Renal cortical epithelial cell (primary cell): ENCODE data around the gene APCDD1L. TPM values are rescaled to one million over a fixed set of nuclear protein-coding genes. Genes with fewer than 3 reads are reported as not detected.
A peak's percentile ranks its signal among the peaks of the same experiment; 100 is the strongest.

Experiments
- DNase-seq: peaks from one replicate; pipeline ENCODE4 v3.0.0-alpha.2; 2011; ENCODE audit warnings: low read depth
- total RNA-seq: library from RNA; depleted of rRNA; stranded (reverse); fragments of >200 nt; gene quantifications from 2 replicates; pipeline ENCODE4 v1.2.3, GENCODE V29; 2014

APCDD1L gene
- total RNA-seq, 1 donor from 2014 or later: 13.7 TPM

DNA sequence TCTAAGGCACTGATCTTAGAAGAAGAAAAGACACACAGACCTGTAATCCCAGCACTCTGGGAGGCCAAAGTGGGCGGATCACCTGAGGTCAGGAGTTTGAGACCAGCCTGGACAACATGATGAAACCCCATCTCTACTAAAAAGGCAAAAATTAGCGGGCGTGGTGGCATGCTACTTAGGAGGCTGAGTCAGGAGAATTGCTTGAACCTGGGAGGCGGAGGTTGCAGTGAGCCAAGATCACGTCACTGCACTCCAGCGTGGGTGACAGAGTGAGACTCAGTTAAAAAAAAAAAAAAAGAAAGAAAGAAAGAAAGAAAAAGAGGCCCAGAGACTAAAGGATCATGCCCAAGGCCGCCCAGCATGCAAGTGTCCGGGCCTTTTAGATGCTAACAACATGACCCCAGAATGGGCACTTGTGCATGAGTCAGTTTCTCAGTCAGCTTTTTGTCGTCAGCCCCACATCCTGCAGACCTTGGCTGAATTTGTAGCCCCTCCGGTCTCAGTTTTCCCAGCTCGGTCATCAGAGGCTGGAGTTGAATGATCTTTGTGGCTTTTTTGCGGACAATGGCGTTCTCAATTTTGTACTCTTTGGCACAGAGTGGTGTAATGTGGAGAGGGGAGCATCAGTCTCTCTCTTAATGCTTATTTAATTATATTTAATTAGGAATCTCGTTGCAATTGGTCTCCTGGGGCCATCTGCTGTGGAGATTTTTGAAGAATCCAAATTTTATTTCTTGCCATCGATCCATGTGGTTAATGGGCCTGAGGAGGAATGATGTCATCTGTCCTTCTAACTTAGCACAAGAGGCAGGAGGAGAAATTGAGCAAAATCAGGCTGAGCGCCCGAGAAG is 30.6 kb upstream of the APCDD1L start:
- no peak for DNase-seq

DNA sequence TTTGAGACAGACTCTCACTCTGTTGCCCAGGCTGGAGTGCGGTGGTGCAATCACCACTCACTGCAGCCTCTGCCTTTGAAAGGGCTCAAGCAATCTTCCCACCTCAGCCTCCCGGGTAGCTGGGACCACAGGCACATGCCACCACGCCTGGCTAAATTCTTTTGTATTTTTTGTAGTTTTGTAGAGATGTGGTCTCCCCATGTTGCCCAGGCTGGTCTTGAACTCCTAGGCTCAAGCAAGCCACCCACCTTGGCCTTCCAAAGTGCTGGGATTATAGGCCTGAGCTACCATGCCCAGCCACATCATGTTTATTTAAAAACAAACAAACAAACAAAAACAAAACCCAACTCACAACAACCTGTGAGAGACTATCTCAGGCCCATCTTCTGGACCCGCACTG is 29.7 kb upstream of the APCDD1L start:
- DNase-seq: no peak

DNA sequence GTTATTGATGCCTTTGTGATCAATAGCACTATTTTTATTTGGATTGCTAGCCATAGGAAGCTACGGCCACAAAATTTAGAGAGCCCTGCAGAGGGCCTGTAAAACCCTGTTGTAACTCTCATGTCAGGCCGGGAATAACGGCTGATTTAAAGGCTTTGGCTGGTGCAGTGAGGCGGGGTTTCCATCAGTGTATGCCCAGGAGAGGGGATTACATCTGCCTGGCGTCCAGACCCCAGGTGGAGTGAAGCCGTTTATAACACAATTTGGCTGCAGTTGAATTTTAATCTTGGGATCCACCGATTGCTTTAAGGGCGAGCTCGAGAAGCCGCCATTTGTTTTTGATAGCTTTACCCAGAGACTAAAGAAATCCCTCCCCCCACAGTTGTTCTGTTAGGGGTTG is 29.1 kb upstream of the APCDD1L start:
- no peak for DNase-seq

DNA sequence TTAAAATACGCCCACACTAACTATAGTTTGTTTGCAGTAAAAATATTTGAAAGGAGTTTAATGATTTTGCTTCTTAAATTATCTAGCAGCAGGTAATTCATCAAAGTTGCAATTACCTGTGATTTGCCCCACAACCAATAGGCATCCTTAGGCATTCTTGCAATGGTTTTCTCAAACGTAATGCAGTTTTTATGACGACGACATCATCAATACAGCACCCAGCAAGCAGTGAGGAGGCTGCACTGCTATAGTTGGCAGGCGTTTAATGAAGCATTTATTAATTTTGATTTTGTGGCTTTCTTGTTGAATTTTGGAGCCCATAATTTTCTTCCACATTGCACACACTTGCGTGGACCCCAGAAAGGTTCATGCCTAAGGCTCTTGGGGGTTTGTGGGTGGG is 28.1 kb upstream of the APCDD1L start:
- DNase-seq: no peak

DNA sequence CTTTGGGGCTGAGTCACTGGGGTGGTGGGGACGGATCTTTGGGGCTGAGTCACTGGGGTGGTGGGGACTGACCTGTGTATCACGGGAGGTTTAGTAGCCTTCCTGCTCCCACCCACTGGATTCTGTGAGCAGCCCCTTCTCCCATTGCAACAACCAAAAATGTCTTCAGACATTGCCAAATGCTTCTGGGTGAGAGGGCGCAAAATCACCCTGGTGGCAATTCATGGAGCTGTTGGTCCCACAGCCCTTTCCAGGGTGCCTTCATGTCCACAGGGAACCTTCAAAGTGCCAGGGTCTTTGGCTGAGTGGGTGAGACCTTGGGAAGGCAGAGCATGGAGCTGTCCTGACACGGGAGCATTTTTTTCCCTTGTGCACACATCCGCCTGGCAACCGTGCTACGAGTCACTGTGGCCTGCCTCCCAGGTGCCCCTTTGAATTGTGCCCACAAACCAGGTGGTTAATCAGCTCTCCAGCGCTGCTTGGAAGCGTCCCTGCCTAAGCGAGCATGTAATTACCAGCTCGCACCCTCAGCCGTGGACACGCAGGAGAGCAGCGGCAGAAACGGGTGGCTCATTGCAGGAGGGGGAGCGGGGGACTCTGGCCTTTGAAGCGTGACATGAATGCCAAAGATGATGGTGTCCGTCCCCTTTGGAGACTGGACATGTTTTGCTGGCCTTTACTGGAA is 27.4 kb upstream of the APCDD1L start:
- peak; percentile 61 for DNase-seq

DNA sequence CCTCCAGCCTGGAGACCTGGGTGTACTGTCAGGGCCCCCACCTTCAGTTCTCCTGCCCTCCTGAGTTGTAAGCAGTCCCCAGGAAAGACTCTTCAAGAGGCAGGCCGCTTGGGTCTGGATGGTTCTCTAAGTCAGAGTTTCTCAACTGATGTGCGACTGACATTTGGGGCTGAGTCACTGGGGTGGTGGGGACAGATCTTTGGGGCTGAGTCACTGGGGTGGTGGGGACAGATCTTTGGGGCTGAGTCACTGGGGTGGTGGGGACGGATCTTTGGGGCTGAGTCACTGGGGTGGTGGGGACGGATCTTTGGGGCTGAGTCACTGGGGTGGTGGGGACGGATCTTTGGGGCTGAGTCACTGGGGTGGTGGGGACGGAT is 26.8 kb upstream of the APCDD1L start:
- DNase-seq: peak; percentile 63

DNA sequence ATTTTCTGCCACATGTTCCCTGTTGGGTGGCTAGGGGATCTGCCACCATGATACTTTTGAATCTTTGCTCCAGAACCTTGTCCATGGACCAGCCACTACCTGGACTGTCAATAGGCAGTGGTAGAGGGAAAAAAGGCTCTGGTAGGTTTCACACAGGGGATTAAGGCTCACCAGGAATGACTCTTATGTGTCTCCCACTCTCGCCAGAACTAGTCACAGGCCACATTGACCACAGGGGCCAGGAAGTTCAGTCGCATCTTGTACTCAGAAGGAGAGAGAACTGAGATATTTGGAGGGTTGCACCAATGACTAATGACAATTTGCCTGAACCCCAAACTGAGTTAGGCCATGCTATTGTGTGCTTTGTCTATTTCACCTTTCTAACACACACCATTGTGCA is 23.6 kb upstream of the APCDD1L start:
- DNase-seq: peak; percentile 6

DNA sequence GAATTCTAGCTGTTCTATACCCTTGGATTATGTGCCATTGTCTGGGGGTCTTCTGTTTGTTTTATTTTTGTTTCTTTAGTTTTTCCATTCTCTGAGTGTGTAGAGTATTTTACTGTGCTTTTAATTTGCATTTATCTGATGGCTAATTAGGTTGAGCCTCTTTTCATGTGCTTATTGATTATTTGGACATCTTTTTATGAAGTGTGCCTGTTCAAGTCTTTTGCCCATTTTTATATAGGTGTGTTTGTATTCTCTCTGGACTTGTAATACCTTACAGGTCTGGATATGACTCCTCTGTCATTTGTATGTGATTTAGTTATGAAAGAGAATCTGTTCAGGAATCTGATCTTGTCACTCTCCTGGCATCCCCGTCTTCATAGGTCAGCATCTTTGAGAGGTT is 22.6 kb upstream of the APCDD1L start:
- no peak for DNase-seq

DNA sequence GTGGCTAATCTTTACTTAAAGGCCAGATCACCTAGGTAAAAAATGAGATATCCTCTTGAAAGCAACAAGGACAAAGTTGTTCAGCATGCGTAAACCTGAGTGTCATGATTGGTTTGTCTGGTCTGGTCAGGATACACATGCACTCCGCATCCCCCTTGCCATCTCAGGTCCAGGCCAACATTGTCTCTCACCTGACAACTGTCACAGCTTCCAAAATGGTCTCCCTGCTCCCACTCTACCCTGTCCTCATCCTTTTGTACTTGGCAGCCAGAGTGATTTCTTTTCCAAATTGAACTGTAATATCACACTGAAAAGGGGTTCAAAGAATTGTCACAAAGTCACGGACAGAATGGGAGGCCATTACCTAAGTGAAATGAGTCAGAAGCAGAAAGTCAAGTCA is 21.1 kb upstream of the APCDD1L start:
- no peak for DNase-seq

DNA sequence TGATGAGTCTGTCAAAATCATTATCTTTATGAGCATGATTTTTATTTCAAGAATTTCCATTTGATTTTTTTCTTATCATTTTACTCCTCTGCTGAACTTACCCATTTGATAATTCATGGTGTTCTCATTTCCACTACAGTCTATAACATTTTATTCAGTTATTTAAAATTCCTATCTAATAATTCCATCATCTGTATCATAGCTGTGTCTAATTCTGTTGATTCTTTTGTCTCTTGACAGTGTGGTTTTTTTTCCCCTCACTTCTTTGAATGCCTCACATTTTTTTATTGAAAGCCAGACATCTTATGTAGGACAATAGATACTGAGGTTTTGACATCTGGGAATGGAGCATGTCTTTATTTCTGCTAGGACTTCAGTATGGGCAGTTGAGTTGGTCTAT is 16.5 kb upstream of the APCDD1L start:
- no peak for DNase-seq

DNA sequence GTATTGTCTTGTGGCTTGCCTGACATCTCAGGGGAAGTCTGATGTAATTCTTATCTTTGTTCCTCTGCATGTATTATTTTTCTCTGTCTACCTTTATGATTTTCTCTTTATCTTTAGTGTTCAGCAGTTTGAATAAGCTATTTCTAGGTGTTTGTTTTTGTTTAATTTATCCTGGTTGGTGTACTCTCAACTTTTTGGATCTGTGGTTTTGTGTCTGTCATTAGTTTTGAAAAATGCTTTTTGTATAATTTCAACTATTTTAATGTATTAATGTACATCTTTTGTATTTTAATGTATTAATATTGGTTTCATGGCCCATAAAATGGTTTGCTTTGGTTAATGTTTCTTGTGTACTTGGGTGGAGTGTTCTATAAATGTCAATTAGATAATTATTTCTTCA is 15.9 kb upstream of the APCDD1L start:
- DNase-seq: no peak

DNA sequence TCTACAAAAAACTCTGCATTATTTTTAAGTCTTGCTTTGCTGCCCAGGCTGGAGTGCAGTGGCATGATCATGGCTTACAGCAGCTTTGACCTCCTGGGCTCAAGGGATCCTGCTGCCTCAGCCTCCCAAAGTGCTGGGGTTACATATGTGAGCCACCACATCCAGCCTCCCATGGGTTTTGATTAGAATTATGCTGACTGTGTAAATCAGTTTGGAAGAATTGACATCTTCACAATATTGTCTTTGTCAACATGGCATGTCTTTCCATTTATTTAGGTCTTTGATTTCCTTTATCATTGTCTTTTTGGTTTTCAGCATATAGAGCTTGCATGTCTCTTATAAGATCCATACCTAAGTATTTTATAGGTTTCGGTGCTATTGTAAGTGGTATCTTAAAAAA is 13.2 kb upstream of the APCDD1L start:
- DNase-seq: no peak

DNA sequence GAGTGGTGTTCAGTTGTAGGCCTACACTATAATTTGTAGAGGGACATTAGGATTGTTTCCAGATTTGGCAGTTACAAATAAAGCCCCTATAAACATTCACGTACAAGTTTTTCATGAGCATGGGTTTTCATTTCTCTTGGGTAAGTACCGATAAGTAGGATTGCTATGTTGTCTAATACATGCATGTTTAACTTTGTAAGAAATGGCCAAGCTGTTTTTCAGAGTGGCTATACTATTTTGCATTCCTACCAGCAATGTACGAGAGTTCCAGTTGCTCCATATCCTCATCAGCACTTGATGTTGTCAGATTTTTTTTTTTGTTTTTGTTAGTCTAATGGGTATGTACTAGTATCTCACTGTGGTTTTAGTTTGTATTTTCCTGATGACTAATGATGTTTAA is 11.2 kb upstream of the APCDD1L start:
- no peak for DNase-seq

DNA sequence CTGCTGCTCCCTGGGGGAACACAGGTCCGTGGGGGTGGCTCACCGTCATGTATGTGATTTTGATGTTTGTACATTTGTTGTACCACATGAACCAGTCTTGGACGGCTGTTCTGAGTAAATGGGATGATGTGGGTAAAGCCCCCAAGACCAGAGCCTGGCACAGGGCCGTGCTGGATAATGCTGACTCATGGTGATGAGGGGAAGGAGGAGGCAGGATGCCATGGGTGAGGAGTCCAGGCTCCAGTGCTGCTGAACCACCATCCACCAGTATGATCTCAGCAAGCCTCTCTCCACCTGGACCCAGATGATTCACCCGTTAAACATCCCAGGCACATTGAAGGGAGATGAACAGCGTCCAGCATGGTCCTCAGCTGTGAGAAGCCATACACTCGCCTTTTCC is 9.6 kb upstream of the APCDD1L start:
- DNase-seq: peak; percentile 68

DNA sequence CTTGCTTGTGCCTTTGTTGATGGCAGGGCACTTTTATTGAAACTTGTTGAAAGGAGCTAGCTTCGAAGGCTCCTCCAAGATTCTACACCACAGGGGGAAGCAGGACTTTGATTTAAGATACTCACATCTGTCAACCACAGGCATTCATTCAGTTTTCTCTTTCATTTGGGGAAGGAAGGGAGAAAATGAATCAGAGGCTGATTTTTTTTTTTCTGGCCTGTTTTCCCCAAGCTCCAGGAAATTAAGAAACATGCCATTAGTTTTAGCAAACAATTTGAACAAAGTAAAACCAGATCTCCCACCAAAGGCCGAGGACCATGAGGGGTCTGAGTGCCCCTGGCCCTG is 8.7 kb upstream of the APCDD1L start:
- peak; percentile 16 for DNase-seq

DNA sequence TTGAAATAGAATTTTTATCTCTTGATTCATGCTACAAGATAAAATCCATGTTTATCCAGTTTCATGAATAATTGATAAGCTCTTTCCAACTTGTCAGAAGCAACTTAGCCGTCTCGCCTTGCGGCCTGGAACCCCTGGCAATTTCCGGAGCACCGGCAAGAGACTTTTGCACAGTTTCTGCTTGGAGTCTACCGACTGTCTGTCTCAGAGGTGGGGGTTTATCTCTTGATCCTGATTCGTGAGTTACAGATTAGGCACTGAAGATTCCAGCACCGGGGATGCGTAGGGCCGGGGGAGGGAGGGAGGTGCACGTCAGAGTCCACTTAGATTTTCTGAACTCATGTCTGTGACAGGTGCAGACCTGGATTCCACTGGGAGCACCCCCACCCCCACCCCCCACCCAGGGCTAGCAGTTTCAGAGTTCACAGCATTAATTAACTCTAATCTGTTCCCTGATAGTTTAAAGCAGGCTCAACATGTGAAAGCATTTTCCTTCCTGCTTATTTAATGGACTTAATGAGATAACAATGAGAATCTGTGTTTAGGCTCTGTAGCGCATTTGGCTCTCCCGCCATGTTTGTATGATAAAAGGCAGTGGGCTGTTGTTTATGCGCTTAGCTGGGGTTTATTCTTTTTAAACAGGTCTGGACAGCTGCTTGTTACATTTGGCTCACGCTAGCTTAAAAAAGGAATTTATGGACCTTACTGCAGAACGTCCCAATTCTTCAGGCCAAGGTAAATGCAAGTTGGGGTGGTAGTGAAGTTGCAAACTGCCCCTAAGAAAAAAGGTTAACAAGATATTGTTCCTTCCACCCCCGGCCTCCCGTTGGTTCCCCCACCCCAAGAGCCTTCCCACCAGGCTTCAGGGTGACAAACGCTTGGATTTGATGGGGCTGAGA is 8.1 kb upstream of the APCDD1L start:
- DNase-seq: peak; percentile 26

DNA sequence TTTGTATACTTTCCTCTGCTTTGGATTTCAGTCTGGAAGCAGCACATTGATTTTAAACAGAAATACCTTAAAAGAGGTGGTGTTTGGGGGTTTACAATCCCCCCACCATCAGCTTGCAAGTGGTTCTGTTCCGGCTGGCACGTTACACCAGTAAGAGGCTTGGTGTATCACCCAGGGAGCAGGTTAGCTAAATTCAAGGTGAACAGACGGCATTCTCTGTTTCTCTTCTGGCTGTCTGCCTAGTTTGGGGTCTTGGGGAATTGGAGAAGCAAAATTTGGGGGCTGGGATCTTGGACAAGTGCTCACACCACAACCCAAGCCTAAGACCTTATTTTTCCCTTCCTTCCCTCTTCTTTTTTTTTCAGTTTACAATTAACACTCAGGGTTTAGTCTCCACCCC is 7.5 kb upstream of the APCDD1L start:
- DNase-seq: no peak

DNA sequence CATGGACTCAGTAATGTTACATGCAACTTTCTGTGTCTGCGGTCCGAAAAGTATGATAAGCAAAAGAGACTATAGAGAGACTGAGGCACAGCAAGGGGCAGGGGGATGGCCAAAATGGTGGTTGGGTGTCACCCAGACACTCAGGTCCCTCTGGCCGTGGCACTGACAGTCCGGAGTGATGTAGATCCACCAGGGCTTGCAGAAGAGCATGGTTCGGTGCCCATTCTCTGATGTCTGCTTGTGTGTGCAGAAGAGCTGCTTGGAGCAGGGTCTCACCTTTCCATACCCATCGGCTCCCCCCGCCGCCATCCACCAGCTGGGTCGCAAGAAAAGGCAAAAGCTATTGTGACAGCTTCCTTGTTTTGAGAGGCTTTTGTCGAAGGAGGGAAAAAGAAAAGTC is 6.6 kb upstream of the APCDD1L start:
- DNase-seq: no peak

DNA sequence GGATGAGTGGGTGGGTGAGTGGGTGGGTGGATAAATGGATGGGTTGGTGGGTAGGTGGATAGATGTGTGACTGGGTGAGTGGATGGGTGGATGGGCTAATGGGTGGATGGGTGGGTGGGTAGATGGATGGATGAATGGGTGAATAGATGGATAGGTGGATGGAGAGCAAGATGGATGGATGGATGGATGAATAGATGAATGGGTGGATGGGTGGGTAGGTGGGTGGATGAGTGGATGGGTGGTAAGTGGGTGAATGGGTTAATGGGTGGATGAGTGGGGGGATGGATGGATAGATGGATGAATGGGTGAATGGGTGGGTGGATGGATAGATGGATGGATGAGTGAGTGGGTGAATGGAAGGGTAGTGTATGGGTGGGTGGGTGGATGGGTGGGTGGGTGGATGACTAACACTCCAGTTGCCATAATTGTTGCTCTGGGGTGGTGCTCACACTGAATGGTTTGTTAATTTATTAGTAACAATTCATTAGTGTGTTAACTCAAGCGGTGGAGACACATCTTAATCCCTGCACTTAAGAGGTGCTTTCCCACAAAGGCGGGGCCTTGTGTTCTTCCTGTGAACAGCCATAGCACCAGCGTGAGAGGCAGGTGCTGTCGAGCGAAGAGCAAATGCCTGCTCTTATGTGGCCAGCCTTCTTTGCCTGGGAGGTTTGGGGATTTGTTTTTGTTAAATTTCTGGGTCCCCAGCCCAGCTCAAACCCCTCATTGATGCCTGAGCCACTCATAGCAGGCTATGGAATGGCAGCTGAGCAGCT is 4.9 kb upstream of the APCDD1L start:
- peak; percentile 39 for DNase-seq

DNA sequence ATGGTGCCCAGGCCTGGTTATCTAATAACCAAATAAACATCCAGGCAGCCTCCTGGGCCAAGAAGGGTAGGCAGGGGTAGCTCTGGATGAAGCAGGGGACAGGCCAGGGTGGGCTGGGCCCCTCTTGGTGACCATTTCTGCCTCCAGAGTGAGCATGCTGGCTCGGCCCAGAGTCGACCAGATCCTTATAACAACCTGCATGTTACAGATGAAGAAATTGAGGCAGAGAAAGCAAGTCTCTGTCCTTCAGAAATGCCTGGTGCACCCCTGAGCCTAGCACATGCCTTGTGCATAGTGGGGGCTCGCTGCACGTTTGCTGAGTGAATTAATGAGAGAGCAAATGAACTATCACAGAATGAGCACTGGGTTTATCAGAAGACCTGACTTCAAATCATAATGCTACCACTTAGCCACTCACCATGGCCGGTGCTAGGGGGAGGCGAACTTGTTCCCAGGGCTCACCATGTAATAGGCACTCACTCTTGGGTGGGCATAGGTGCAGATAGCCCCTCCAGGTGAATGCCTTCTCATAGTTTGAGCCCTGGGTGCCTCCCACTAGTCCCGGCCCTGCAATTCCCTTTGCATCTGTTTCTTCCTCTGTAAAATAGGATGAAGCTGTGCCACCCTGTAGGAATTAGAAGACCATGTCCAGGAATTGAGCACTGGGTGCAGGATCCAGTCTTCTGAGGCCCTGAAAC is 3.8 kb upstream of the APCDD1L start:
- DNase-seq: no peak

DNA sequence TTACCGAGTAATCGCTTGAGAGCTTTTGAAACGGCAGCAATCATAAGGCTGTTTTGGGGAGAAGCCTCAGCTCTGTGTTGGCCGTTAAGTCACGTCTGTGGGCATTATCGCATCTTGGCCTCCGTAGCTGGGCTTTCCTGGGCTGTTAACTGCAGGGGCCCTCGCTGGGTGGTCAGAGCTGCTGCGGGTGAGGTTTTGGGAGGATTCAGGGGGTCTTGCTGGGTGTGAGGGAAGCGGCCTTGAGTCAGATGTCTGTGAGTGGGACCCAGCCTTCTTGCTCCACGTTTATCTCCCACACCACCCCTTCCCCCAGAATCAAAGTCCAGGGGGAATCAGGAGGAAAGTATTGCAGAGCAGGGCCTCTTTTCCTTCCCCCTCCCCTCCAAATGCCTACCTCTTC is 3.2 kb upstream of the APCDD1L start:
- no peak for DNase-seq
